Osteoblast (primary cell): ENCODE measurements around the gene SLC22A17. TPM values are rescaled to one million over a fixed set of nuclear protein-coding genes. Genes with fewer than 3 reads are reported as not detected.
A peak's percentile ranks its signal among the peaks of the same experiment; 100 is the strongest.

Experiments
- DNase-seq: peaks from one replicate; pipeline ENCODE4 v3.0.0; 2011; ENCODE audit warnings: low spot score, mixed read lengths; ENCODE audit not compliant: insufficient read length; ENCODE audit errors: missing footprints
- H2AFZ ChIP-seq: 2 replicates; pipeline ENCODE4 v1.6.0; 2011; ENCODE audit warnings: mild to moderate bottlenecking, low read length
- H3K27ac ChIP-seq: 2 replicates; pipeline ENCODE4 v1.5.1; 2011; ENCODE audit warnings: mild to moderate bottlenecking, low read depth, low read length, moderate library complexity
- H3K27me3 ChIP-seq: 2 replicates; pipeline ENCODE4 v1.6.0; 2012; ENCODE audit warnings: mild to moderate bottlenecking, control low read depth, inconsistent platforms, low read length, moderate library complexity; ENCODE audit not compliant: insufficient read depth
- H3K36me3 ChIP-seq: 2 replicates; pipeline ENCODE4 v1.5.1; 2011; ENCODE audit warnings: mild to moderate bottlenecking, low read length, control low read depth, moderate library complexity; ENCODE audit not compliant: insufficient read depth
- H3K4me1 ChIP-seq: 2 replicates; pipeline ENCODE4 v1.5.1; 2011; ENCODE audit warnings: mild to moderate bottlenecking, low read length, control low read depth, moderate library complexity; ENCODE audit not compliant: insufficient read depth
- H3K4me2 ChIP-seq: 2 replicates; pipeline ENCODE4 v1.6.0; 2011; ENCODE audit warnings: mild to moderate bottlenecking, low read length; ENCODE audit not compliant: insufficient read depth
- H3K4me3 ChIP-seq: fragments of 200-600 bp; sonication (generic); 3 replicates; pipeline ENCODE4 v1.5.1; 2012; ENCODE audit warnings: mild to moderate bottlenecking, low read length, inconsistent platforms; ENCODE audit not compliant: insufficient read depth
- H3K79me2 ChIP-seq: 2 replicates; pipeline ENCODE4 v1.6.0; 2012; ENCODE audit warnings: mild to moderate bottlenecking, low read length, control low read depth, inconsistent platforms; ENCODE audit not compliant: insufficient read depth
- H3K9me3 ChIP-seq: 2 replicates; pipeline ENCODE4 v1.5.1; 2011; ENCODE audit warnings: low read depth, low read length, control low read depth
- H4K20me1 ChIP-seq: 2 replicates; pipeline ENCODE4 v1.6.0; 2012; ENCODE audit warnings: mild to moderate bottlenecking, low read length, control low read depth; ENCODE audit not compliant: insufficient read depth
- CTCF ChIP-seq: IDR thresholded peaks from 2 replicates; pipeline ENCODE4 v1.5.1; 2011; ENCODE audit warnings: mild to moderate bottlenecking, low read depth, low read length, moderate library complexity; ENCODE audit errors: extremely low read depth
- total RNA-seq: library from RNA; depleted of rRNA; stranded (reverse); fragments of >200 nt; gene quantifications from 2 replicates; pipeline ENCODE4 v1.2.3, GENCODE V29; 2012

The SLC22A17 gene
- total RNA-seq, 1 donor = 18.1 TPM

- Histone ChIP-seq H3K4me2 (no peak overlapping the region), H4K20me1 (no peaks in the 10 kb centered on the region), H3K4me3 (no peak overlapping the region), H2AFZ (no peak overlapping the region), H3K4me1 (peaks cover 5% of the 10 kb centered on the region), H3K9me3 (no peaks in the 10 kb centered on the region), H3K27ac (no peak overlapping the region), H3K36me3 (peaks cover 12% of the 10 kb centered on the region), H3K27me3 (no peaks in the 10 kb centered on the region), H3K79me2 (no peaks in the 10 kb centered on the region)
- peak; percentile 66 for DNase-seq
- TF ChIP-seq CTCF = no peak
Observed at GRCh38 chr14:23358553-23359166, 6.0 kb upstream of the SLC22A17 start.

GRCh38 chr14:23358042-23358441 lies 5.4 kb upstream of the SLC22A17 start:
- no peaks in the 10 kb centered on the region for H3K79me2 ChIP-seq
- no peak overlapping the region for H3K27ac ChIP-seq
- no peaks in the 10 kb centered on the region for H3K27me3 ChIP-seq
- peaks cover 6% of the 10 kb centered on the region for H3K4me1 ChIP-seq
- no peaks in the 10 kb centered on the region for H4K20me1 ChIP-seq
- H3K4me3 ChIP-seq = no peak overlapping the region
- H3K36me3 ChIP-seq = peaks cover 12% of the 10 kb centered on the region
- H3K9me3 ChIP-seq = no peaks in the 10 kb centered on the region
- H3K4me2 ChIP-seq = no peak overlapping the region
- no peak for TF ChIP-seq CTCF
- H2AFZ ChIP-seq = no peak overlapping the region
- DNase-seq = peak; percentile 67

- Histone ChIP-seq H3K79me2 (no peaks in the 10 kb centered on the region), H3K27me3 (no peaks in the 10 kb centered on the region), H3K9me3 (no peaks in the 10 kb centered on the region), H3K4me2 (no peak overlapping the region), H3K36me3 (peaks cover 12% of the 10 kb centered on the region), H2AFZ (no peak overlapping the region), H3K4me1 (peaks cover 5% of the 10 kb centered on the region), H3K27ac (no peak overlapping the region), H4K20me1 (no peaks in the 10 kb centered on the region), H3K4me3 (no peak overlapping the region)
- peak; percentile 52 for DNase-seq
- no peak for TF ChIP-seq CTCF
Observed at GRCh38 chr14:23357261-23357660, 4.6 kb upstream of the SLC22A17 start.

GRCh38 chr14:23356662-23357061 lies 4.0 kb upstream of the SLC22A17 start:
- DNase-seq = peak; percentile 58
- no peaks in the 10 kb centered on the region for H3K9me3 ChIP-seq
- no peak overlapping the region for H3K4me3 ChIP-seq
- H4K20me1 ChIP-seq = no peaks in the 10 kb centered on the region
- no peak overlapping the region for H2AFZ ChIP-seq
- no peak overlapping the region for H3K27ac ChIP-seq
- no peak for TF ChIP-seq CTCF
- H3K79me2 ChIP-seq = no peaks in the 10 kb centered on the region
- H3K36me3 ChIP-seq = peaks cover 12% of the 10 kb centered on the region
- no peak overlapping the region for H3K4me2 ChIP-seq
- peaks cover 7% of the 10 kb centered on the region for H3K4me1 ChIP-seq
- no peaks in the 10 kb centered on the region for H3K27me3 ChIP-seq
